GM12878 (cell line): ENCODE measurements around the gene C11orf98. TPM values are rescaled to one million over a fixed set of nuclear protein-coding genes. Genes with fewer than 3 reads are reported as not detected.

Source experiments
- BCL11A ChIP-seq: IDR thresholded peaks from 2 replicates; pipeline ENCODE4 v1.6.1; 2011; ENCODE audit warnings: low read depth, low read length
- CHD2 ChIP-seq: IDR thresholded peaks from 2 replicates; pipeline ENCODE4 v1.6.1; 2011; ENCODE audit warnings: low read depth, low read length, improper control_type of control experiment, borderline replicate concordance
- ESRRA ChIP-seq: IDR thresholded peaks from 2 replicates; pipeline ENCODE4 v1.6.1; 2012; ENCODE audit warnings: mild to moderate bottlenecking, low read length, improper control_type of control experiment
- ETV6 ChIP-seq, 2 experiments: fragments of 450-650 bp in 1 of 2; IDR thresholded peaks in 1 of 2; conservative IDR thresholded peaks in 1 of 2; 2 replicates each; pipeline ENCODE4 v1.6.1; 2014; ENCODE audit warnings: antibody characterized with exemption in 1 of 2, borderline replicate concordance in 1 of 2, low read depth in 1 of 2, mild to moderate bottlenecking in 1 of 2, moderate library complexity in 1 of 2
- KDM1A ChIP-seq: fragments of 200-600 bp; sonication (generic); IDR thresholded peaks from 2 replicates; pipeline ENCODE4 v1.6.1; 2016; ENCODE audit warnings: borderline replicate concordance
- NFXL1 ChIP-seq: fragments of 450-650 bp; IDR thresholded peaks from 2 replicates; pipeline ENCODE4 v1.6.1; 2017; ENCODE audit warnings: antibody characterized with exemption, mild to moderate bottlenecking, borderline replicate concordance
- RB1 ChIP-seq: fragments of 450-650 bp; formaldehyde crosslinking; IDR thresholded peaks from 2 replicates; pipeline ENCODE4 v1.6.1; 2017; ENCODE audit warnings: mild to moderate bottlenecking, borderline replicate concordance
- RCOR1 ChIP-seq: conservative IDR thresholded peaks from 2 replicates; pipeline ENCODE4 v1.6.1; 2012; ENCODE audit warnings: low read depth, low read length, improper control_type of control experiment
- SRF ChIP-seq, 2 experiments: IDR thresholded peaks; 2 replicates each; pipeline ENCODE4 v1.6.1; 2011; ENCODE audit warnings: low read depth in 2 of 2, low read length in 2 of 2, mild to moderate bottlenecking in 1 of 2, moderate library complexity in 1 of 2
- WRNIP1 ChIP-seq: IDR thresholded peaks from 2 replicates; pipeline ENCODE4 v1.6.1; 2011; ENCODE audit warnings: low read depth, low read length, improper control_type of control experiment, borderline replicate concordance
- polyA plus RNA-seq, 11 experiments: library from polyadenylated mRNA; depleted of rRNA in 4 of 11; unstranded in 6 of 11; stranded (reverse) in 5 of 11; fragments of >200 nt; fragmentation: Nextera tagmentation in 4 of 11; fragmentation: Illumina TruSeq in 1 of 11; extraction: Ambion mirVana in 4 of 11; extraction: Trizol in 1 of 11; gene quantifications; 1 replicate in 1 of 11; 2 replicates in 10 of 11; pipeline versions ENCODE4 v1.2.1 to v1.2.3, GENCODE V29; 2011 to 2016; ENCODE audit warnings: inconsistent platforms in 2 of 11, missing spikeins in 2 of 11, low read depth in 1 of 11
- total RNA-seq, 4 experiments: library from RNA; depleted of rRNA in 3 of 4; stranded (reverse); fragments of >200 nt in 3 of 4; fragmentation: Illumina TruSeq in 1 of 4; extraction: Trizol in 1 of 4; gene quantifications; 2 replicates each; pipeline versions ENCODE4 v1.2.1 to v1.2.3, GENCODE V29; 2013 to 2021
- TF ChIP-seq, protein P1 (sequence below): fragments of 450-650 bp; IDR thresholded peaks from 2 replicates; pipeline ENCODE4 v1.6.1; 2018; ENCODE audit warnings: mild to moderate bottlenecking, low read depth, moderate library complexity; ENCODE audit not compliant: partially characterized antibody
- TF ChIP-seq, protein P2 (sequence below): fragments of 450-650 bp; formaldehyde crosslinking; IDR thresholded peaks from 2 replicates; pipeline ENCODE4 v1.4.0; 2022; ENCODE audit warnings: mild to moderate bottlenecking, moderate library complexity
- TF ChIP-seq, protein P3 (sequence below): IDR thresholded peaks from 2 replicates; pipeline ENCODE4 v1.6.1; 2011; ENCODE audit warnings: low read depth, low read length, improper control_type of control experiment, borderline replicate concordance
- TF ChIP-seq, protein P4 (sequence below): fragments of 150-350 bp; IDR thresholded peaks from 2 replicates; pipeline ENCODE4 v1.6.1; 2014; ENCODE audit warnings: mild to moderate bottlenecking, low read depth, low read length
- TF ChIP-seq, protein P5 (sequence below): fragments of 450-650 bp; IDR thresholded peaks from 2 replicates; pipeline ENCODE4 v1.6.1; 2017; ENCODE audit warnings: mild to moderate bottlenecking, moderate library complexity

Gene C11orf98
- total and polyA plus RNA-seq, 10 of the 15 experiments (the other 5 are each of a cell fraction or from before 2014, with no cell fraction given) = 62.5 to 270 (median 162) TPM

DNA sequence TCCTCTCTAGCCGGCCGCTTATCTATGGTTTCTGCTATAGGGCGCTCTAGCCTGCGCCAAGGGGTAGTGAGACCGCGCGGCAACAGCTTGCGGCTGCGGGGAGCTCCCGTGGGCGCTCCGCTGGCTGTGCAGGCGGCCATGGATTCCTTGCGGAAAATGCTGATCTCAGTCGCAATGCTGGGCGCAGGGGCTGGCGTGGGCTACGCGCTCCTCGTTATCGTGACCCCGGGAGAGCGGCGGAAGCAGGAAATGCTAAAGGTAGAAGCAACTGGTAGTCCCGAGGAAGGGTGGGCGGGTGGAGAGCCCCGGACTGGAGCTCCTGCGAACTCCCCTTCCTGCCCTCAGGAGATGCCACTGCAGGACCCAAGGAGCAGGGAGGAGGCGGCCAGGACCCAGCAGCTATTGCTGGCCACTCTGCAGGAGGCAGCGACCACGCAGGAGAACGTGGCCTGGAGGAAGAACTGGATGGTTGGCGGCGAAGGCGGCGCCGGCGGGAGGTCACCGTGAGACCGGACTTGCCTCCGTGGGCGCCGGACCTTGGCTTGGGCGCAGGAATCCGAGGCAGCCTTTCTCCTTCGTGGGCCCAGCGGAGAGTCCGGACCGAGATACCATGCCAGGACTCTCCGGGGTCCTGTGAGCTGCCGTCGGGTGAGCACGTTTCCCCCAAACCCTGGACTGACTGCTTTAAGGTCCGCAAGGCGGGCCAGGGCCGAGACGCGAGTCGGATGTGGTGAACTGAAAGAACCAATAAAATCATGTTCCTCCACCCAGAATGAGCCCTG is 6.8 kb upstream of the C11orf98 start, which contains the start of the genes LBHD1 and UQCC3 (continued):
- TF ChIP-seq, protein P1, sequence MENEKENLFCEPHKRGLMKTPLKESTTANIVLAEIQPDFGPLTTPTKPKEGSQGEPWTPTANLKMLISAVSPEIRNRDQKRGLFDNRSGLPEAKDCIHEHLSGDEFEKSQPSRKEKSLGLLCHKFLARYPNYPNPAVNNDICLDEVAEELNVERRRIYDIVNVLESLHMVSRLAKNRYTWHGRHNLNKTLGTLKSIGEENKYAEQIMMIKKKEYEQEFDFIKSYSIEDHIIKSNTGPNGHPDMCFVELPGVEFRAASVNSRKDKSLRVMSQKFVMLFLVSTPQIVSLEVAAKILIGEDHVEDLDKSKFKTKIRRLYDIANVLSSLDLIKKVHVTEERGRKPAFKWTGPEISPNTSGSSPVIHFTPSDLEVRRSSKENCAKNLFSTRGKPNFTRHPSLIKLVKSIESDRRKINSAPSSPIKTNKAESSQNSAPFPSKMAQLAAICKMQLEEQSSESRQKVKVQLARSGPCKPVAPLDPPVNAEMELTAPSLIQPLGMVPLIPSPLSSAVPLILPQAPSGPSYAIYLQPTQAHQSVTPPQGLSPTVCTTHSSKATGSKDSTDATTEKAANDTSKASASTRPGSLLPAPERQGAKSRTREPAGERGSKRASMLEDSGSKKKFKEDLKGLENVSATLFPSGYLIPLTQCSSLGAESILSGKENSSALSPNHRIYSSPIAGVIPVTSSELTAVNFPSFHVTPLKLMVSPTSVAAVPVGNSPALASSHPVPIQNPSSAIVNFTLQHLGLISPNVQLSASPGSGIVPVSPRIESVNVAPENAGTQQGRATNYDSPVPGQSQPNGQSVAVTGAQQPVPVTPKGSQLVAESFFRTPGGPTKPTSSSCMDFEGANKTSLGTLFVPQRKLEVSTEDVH = peak; percentile 53
- TF ChIP-seq CHD2 (no peak), BCL11A (0 out of 2 replicates have a peak, but pooled peaks have one; percentile 1), SRF (IDR thresholded peaks at IDR 0.05; ENCODE audit: low read depth in 2 of 2, low read length in 2 of 2) (no peak), NFXL1 (no peak), KDM1A (no peak), RCOR1 (no peak), WRNIP1 (no peak), ETV6 (conservative IDR thresholded peaks at IDR 0.05 in 1 of 2, IDR thresholded peaks at IDR 0.05 in 1 of 2; ENCODE audit: borderline replicate concordance in 1 of 2, low read depth in 1 of 2) (0 out of 4 replicates have a peak, but pooled peaks of 1 of the 2 experiments have one; percentile 48), RB1 (peak; percentile 90; the same call in 1 of the 2 replicates), ESRRA (no peak)
- TF ChIP-seq, protein P2, sequence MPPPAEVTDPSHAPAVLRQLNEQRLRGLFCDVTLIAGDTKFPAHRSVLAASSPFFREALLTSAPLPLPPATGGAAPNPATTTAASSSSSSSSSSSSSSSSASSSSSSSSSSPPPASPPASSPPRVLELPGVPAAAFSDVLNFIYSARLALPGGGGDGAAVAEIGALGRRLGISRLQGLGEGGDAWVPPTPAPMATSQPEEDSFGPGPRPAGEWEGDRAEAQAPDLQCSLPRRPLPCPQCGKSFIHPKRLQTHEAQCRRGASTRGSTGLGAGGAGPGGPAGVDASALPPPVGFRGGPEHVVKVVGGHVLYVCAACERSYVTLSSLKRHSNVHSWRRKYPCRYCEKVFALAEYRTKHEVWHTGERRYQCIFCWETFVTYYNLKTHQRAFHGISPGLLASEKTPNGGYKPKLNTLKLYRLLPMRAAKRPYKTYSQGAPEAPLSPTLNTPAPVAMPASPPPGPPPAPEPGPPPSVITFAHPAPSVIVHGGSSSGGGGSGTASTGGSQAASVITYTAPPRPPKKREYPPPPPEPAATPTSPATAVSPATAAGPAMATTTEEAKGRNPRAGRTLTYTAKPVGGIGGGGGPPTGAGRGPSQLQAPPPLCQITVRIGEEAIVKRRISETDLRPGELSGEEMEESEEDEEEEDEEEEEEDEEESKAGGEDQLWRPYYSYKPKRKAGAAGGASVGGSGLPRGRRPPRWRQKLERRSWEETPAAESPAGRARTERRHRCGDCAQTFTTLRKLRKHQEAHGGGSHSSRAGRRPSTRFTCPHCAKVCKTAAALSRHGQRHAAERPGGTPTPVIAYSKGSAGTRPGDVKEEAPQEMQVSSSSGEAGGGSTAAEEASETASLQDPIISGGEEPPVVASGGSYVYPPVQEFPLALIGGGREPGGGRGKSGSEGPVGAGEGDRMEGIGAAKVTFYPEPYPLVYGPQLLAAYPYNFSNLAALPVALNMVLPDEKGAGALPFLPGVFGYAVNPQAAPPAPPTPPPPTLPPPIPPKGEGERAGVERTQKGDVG = no peak
- TF ChIP-seq, protein P3, sequence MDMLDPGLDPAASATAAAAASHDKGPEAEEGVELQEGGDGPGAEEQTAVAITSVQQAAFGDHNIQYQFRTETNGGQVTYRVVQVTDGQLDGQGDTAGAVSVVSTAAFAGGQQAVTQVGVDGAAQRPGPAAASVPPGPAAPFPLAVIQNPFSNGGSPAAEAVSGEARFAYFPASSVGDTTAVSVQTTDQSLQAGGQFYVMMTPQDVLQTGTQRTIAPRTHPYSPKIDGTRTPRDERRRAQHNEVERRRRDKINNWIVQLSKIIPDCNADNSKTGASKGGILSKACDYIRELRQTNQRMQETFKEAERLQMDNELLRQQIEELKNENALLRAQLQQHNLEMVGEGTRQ = no peak
- TF ChIP-seq, protein P4, sequence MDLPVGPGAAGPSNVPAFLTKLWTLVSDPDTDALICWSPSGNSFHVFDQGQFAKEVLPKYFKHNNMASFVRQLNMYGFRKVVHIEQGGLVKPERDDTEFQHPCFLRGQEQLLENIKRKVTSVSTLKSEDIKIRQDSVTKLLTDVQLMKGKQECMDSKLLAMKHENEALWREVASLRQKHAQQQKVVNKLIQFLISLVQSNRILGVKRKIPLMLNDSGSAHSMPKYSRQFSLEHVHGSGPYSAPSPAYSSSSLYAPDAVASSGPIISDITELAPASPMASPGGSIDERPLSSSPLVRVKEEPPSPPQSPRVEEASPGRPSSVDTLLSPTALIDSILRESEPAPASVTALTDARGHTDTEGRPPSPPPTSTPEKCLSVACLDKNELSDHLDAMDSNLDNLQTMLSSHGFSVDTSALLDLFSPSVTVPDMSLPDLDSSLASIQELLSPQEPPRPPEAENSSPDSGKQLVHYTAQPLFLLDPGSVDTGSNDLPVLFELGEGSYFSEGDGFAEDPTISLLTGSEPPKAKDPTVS = no peak
- TF ChIP-seq, protein P5, sequence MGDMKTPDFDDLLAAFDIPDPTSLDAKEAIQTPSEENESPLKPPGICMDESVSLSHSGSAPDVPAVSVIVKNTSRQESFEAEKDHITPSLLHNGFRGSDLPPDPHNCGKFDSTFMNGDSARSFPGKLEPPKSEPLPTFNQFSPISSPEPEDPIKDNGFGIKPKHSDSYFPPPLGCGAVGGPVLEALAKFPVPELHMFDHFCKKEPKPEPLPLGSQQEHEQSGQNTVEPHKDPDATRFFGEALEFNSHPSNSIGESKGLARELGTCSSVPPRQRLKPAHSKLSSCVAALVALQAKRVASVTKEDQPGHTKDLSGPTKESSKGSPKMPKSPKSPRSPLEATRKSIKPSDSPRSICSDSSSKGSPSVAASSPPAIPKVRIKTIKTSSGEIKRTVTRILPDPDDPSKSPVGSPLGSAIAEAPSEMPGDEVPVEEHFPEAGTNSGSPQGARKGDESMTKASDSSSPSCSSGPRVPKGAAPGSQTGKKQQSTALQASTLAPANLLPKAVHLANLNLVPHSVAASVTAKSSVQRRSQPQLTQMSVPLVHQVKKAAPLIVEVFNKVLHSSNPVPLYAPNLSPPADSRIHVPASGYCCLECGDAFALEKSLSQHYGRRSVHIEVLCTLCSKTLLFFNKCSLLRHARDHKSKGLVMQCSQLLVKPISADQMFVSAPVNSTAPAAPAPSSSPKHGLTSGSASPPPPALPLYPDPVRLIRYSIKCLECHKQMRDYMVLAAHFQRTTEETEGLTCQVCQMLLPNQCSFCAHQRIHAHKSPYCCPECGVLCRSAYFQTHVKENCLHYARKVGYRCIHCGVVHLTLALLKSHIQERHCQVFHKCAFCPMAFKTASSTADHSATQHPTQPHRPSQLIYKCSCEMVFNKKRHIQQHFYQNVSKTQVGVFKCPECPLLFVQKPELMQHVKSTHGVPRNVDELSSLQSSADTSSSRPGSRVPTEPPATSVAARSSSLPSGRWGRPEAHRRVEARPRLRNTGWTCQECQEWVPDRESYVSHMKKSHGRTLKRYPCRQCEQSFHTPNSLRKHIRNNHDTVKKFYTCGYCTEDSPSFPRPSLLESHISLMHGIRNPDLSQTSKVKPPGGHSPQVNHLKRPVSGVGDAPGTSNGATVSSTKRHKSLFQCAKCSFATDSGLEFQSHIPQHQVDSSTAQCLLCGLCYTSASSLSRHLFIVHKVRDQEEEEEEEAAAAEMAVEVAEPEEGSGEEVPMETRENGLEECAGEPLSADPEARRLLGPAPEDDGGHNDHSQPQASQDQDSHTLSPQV = no peak
